Measurements from ENCODE around the gene DTD1.

Gene DTD1

DNA sequence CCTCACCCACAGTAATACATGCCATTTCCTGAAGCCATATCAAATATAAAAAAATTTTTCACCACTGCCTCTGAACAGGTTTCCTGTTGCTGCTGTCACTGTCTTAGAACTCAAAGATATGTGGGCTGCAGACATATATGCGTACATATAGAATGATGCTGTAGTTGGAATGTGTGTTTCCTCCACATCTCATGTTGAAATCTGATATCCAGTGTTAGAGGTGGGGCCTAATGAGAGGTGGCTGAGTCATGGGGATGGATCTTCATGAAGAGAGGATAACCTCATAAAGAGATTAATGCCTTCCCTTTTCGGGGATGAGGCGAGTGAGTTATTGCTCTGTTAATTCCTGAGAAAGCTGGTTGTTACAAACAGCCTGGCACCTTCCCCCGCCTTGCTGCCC is 218.0 kb downstream of the DTD1 start:
- peak; percentile 63 for DNase-seq (ENCODE audit: low read depth)
- TF ChIP-seq, protein P1, sequence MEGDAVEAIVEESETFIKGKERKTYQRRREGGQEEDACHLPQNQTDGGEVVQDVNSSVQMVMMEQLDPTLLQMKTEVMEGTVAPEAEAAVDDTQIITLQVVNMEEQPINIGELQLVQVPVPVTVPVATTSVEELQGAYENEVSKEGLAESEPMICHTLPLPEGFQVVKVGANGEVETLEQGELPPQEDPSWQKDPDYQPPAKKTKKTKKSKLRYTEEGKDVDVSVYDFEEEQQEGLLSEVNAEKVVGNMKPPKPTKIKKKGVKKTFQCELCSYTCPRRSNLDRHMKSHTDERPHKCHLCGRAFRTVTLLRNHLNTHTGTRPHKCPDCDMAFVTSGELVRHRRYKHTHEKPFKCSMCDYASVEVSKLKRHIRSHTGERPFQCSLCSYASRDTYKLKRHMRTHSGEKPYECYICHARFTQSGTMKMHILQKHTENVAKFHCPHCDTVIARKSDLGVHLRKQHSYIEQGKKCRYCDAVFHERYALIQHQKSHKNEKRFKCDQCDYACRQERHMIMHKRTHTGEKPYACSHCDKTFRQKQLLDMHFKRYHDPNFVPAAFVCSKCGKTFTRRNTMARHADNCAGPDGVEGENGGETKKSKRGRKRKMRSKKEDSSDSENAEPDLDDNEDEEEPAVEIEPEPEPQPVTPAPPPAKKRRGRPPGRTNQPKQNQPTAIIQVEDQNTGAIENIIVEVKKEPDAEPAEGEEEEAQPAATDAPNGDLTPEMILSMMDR (IDR thresholded peaks at IDR 0.05; ENCODE audit: insufficient read depth, low read depth, low read length, missing control alignments) = no peak
- H3K4me3 ChIP-seq (ENCODE audit: low read length) = no peak overlapping the region

DNA sequence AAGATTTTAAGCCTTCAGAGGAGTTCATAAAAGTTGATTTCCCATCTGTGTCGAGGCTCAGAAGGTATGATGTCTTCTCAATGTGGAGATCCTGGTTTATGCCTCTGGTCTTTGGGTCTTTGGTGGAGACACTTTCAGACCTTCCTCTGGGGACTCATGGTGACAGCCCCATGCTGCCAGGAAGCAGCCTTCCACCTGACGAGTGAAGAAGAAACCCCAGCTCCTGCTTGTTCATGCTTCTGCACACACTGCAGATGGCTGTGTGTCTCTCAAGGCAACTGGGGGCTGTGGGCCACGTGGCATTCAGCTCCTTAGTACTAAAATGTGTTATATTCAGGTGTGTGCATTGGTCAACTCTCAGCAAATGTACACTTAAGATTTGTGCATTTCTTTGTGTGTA is 220.9 kb downstream of the DTD1 start:
- DNase-seq (ENCODE audit: low read depth) = no peak
- TF ChIP-seq, protein P1 (IDR thresholded peaks at IDR 0.05; ENCODE audit: insufficient read depth, low read depth, low read length, missing control alignments) = no peak
- no peak overlapping the region for H3K4me3 ChIP-seq (ENCODE audit: low read length)

DNA sequence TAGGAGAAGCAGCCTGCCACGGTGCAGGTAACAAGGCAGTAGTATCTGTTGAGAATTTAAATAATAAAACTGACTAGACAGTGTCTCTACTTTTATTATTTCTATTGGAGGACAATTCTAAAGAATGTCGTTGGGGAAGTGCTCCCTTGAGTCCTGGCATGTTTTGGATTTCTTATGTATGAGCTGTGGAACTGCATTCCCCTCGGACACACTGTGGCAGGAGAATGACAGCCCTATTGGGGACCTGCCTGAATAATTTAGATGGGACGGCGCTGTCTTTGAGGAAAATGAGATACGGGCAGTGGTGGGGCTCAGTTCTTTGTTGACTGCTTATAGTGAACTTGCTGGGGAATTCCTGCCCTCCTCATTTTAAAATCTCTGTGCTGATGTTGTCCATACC is 223.3 kb downstream of the DTD1 start:
- DNase-seq (ENCODE audit: low read depth) = no peak
- no peak overlapping the region for H3K4me3 ChIP-seq (ENCODE audit: low read length)
- TF ChIP-seq, protein P1 (IDR thresholded peaks at IDR 0.05; ENCODE audit: insufficient read depth, low read depth, low read length, missing control alignments) = no peak

DNA sequence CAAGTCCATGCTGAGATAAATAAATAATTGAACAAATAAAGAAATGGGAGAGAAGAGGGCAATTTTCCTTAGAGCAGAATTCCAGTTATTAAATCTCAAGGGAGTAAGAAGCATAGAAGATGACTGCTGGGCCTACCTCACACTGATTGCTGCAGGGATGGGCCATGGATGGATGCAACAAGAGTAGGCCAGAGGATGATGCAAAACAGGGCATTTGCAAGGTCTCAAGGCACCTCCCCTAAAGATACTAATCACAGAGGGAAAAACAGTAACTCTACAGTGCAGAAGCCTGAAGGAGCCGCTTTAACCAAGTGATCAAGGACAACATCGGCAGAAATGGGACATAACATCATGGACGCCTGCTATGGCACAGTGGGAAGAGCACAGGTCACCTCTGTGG is 224.1 kb downstream of the DTD1 start:
- H3K4me3 ChIP-seq (ENCODE audit: low read length) = no peak overlapping the region
- no peak for DNase-seq (ENCODE audit: low read depth)
- TF ChIP-seq, protein P1 (IDR thresholded peaks at IDR 0.05; ENCODE audit: insufficient read depth, low read depth, low read length, missing control alignments) = no peak

DNA sequence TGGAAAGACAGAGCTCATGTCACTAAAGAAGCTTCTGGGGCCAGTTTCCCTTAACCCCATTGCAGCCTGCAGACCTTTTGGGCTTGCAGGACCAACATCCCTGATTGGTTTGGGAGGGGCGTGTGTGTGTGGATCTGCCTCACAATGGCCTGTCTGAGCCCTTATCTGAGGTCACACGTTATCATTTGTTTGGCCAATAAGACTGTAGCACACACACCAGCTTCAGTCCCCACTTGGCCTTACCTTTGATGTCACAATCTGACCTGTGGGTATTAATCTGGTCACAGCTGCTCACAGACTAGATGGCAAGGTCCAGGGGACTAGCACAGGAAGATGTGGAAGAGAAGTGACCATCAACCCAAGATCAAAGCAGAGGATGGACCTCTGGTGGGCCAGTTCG is 225.6 kb downstream of the DTD1 start, which contains the start of gene SCP2D1:
TSS of gene SCP2D1 (plus strand) at position 301 of the 400 bp plus-strand sequence. CDS start at position 334, 33 bp downstream.
- no peak for DNase-seq (ENCODE audit: low read depth)
- TF ChIP-seq, protein P1 (IDR thresholded peaks at IDR 0.05; ENCODE audit: insufficient read depth, low read depth, low read length, missing control alignments) = no peak
- no peak within 1 kb of the TSS for H3K4me3 ChIP-seq (ENCODE audit: low read length)

DNA sequence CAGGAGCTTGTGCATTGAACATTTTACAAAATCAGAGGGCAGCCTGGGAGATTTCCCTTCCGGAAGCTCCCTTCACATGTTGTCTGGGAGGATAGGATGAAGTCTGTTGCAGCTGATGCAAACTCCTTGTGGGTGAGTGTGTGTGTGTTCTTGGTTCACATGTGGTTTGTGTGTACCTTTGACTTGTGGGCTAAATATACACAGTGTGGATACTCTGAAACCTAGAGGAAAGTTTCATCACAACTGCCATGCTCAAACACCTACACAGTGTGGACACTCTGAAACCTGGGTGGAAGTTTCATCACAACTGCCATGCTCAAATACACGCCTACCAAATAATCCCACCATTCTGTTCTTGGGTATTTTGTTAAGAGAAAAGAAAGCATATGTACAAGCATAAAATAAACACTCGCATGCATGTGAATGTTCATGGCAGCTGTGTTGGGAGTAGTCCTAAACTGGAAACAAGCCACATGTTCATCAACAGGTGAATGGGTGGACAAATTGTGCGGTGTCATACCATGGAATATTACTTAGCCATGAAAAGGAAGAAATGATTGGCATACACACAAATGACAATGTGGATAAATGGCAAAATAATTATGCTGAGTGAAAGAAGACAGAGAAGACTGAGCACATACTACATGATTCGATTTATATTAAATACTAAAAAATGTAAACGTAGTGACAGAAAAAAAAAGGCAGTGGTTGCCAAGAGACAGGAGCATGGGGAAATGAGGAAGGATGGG is 227.5 kb downstream of the DTD1 start:
- TF ChIP-seq, protein P1 (IDR thresholded peaks at IDR 0.05; ENCODE audit: insufficient read depth, low read depth, low read length, missing control alignments) = no peak

More for the DNA sequence above, 227.5 kb downstream of the DTD1 start:
- H3K4me3 ChIP-seq (ENCODE audit: low read length) = no peak overlapping the region
- DNase-seq (ENCODE audit: low read depth) = no peak
